Placental pericyte (primary cell): ENCODE data around the gene GYS1. TPM values are rescaled to one million over a fixed set of nuclear protein-coding genes. Genes with fewer than 3 reads are reported as not detected.

ENCODE experiments used
- small RNA-seq: library from RNA; depleted of rRNA; stranded (forward); fragments of <200 nt; gene quantifications from one replicate; pipeline ENCODE3, GENCODE V24; 2012; ENCODE audit warnings: low replicate concordance
- total RNA-seq: library from RNA; depleted of rRNA; stranded (reverse); fragments of >200 nt; gene quantifications from 2 replicates; pipeline ENCODE4 v1.2.3, GENCODE V29; 2012

The GYS1 gene
- total RNA-seq: 29.8 and 59.4 TPM in 2 replicates

GRCh38 chr19:48993175-48994034 lies at the start of gene GYS1, which contains the start of gene RUVBL2:
GYS1 (minus strand) TSS chr19:48993309; CDS start chr19:48993112, 197 bp downstream.
RUVBL2 (plus strand) TSS chr19:48993887; CDS start chr19:48993912, 25 bp downstream.

GRCh38 chr19:49036815-49037214 lies 43.7 kb upstream of the GYS1 start, which contains the start of gene CGB1:
CGB1 (minus strand) TSS chr19:49036895; CDS start chr19:49036711, 184 bp downstream.

DNA sequence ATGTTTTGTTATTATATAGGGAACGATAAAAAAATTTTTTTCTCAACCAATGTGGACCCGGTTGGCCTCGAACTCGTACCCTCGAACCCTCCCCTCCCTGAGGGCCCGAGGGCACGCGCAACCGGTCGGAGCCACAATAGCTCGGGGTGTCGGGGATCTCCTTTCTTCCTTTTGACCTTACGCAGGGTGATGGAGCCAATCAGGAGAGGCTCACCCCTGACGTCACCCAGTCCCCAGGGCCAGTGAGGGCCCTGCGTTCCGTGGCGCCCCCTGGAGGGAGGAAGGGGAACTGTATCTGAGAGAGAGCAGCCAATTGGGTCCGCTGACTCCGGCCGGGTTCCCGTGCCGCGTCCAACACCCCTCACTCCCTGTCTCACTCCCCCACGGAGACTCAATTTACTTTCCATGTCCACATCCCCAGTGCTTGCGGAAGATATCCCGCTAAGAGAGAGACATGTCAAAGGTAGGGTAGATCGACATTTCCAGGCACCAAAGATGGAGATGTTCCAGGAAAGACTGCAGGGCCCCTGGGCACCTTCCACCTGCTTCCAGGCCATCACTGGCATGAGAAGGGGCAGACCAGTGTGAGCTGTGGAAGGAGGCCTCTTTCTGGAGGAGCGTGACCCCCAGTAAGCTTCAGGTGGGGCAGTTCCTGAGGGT lies 38.7 kb upstream of the GYS1 start, which contains the start of gene CGB2:
CGB2 (plus strand) TSS at position 249 of the 660 bp plus-strand sequence; CDS start at position 455, 206 bp downstream.

DNA sequence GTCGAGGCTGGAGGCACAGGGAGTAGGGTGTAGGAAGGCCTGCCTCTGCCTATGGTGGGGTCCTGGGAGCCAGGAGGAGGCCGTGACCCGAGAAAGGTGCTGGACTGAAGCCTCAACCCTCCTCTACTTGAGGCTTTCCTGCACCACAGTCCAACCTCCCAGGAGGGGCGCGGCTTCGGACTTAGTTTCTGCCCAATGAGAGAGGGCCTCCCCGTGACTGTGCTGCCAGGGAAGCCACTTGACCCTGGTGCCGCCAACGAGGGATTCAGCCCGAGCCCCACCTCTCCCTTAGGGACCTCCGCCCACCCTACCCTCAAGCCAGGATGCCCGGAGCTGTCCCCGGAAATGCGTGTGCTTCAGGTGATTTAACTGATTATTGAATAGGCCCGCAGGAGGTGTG lies 31.1 kb upstream of the GYS1 start, which contains the start of gene CGB3:
CGB3 (minus strand) TSS at position 101 of the 400 bp plus-strand sequence. CDS start 362 bp downstream, outside the sequence.

GRCh38 chr19:49017041-49017665 lies 24.0 kb upstream of the GYS1 start, which contains the start of gene LHB:
LHB (minus strand) TSS chr19:49017091; CDS start chr19:49017081, 10 bp downstream.

GRCh38 chr19:48965040-48965805 lies 27.9 kb downstream of the GYS1 start, which contains the start of gene FTL:
FTL (plus strand) TSS chr19:48965309; CDS start chr19:48965508, 199 bp downstream.

GRCh38 chr19:48954595-48955307 lies 38.4 kb downstream of the GYS1 start, which contains the start of gene BAX:
BAX (plus strand) TSS chr19:48954875; CDS start chr19:48954929, 54 bp downstream.

DNA sequence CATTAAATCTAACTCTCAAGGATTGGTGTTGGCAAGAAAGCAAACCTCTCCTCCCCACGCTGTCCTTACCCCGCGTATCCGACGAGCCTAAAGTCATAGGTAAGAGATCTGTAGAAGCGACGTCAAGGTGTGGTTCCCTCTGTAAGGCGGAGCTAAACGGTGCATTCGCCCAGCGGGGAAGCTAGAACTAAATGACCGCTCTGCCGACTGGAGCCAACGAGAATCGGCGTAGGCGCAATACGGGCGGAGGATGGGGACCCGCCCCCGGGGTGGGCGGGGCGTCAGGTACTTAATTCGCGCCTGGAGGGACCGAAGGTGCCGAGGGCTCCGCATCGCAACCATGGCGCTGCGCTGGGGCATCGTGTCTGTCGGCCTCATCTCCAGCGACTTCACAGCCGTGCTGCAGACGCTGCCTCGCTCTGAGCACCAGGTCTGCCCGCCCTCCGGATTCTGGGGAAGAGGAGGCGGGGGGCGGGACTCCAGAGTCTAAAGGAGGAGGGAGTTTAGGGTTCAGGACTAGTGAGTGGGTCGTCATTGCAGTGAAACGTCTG lies 59.7 kb downstream of the GYS1 start, which contains the start of gene DHDH:
DHDH (plus strand) TSS at position 318 of the 551 bp plus-strand sequence; CDS start at position 341, 23 bp downstream.

Small RNA genes lying within 50 kb of the gene (small RNA-seq; reads per million reads assigned to genes)
- not detected for gene AC026803.1
- 0.20 reads per million for gene MIR6798

Other genes with a start within 250 kb of the GYS1 start
- gene IZUMO1, start 246.4 kb downstream of the GYS1 start, total RNA-seq: not detected in 2 replicates
- gene FUT1, start 240.7 kb downstream of the GYS1 start, total RNA-seq: under 0.01 TPM in 2 replicates
- not detected in 2 replicates for gene FGF21, start 237.8 kb downstream of the GYS1 start, total RNA-seq
- gene BCAT2, start 182.3 kb downstream of the GYS1 start, total RNA-seq: 25.4 and 44.1 TPM in 2 replicates
- 2.3 and 27.8 TPM in 2 replicates for gene HSD17B14, start 156.8 kb downstream of the GYS1 start, total RNA-seq
- gene PLEKHA4, start 124.7 kb downstream of the GYS1 start, total RNA-seq: 5.4 and 6.3 TPM in 2 replicates
- gene PPP1R15A, start 120.9 kb downstream of the GYS1 start, total RNA-seq: 66.1 and 221 TPM in 2 replicates
- gene TULP2, start 94.6 kb downstream of the GYS1 start, total RNA-seq: under 0.01 and 0.22 TPM in 2 replicates
- 129 and 755 TPM in 2 replicates for gene NUCB1, start 93.0 kb downstream of the GYS1 start, total RNA-seq
- 0.44 TPM in 1 of 2 replicates, not detected in the other for gene DHDH, start 59.6 kb downstream of the GYS1 start, total RNA-seq
- 89.9 and 103 TPM in 2 replicates for gene BAX, start 38.4 kb downstream of the GYS1 start, total RNA-seq
- gene FTL, start 28.0 kb downstream of the GYS1 start, total RNA-seq: 1,638 and 6,371 TPM in 2 replicates
- gene RUVBL2, start 578 bp upstream of the GYS1 start, total RNA-seq: 164 and 281 TPM in 2 replicates
- not detected in 2 replicates for gene LHB, start 23.8 kb upstream of the GYS1 start, total RNA-seq
- gene CGB3, start 31.0 kb upstream of the GYS1 start, total RNA-seq: not detected in 2 replicates
- gene CGB2, start 38.6 kb upstream of the GYS1 start, total RNA-seq: not detected in 2 replicates
- not detected in 2 replicates for gene CGB1, start 43.6 kb upstream of the GYS1 start, total RNA-seq
- gene CGB5, start 50.5 kb upstream of the GYS1 start, total RNA-seq: not detected in 2 replicates
- not detected in 2 replicates for gene CGB8, start 55.8 kb upstream of the GYS1 start, total RNA-seq
- 0.14 TPM in 1 of 2 replicates, not detected in the other for gene CGB7, start 64.4 kb upstream of the GYS1 start, total RNA-seq
- gene NTF4, start 71.5 kb upstream of the GYS1 start, total RNA-seq: not detected in 2 replicates
- gene KCNA7, start 79.4 kb upstream of the GYS1 start, total RNA-seq: not detected in 2 replicates
- gene SNRNP70, start 92.1 kb upstream of the GYS1 start, total RNA-seq: 118 and 186 TPM in 2 replicates
- 3.7 and 5.7 TPM in 2 replicates for gene LIN7B, start 121.1 kb upstream of the GYS1 start, total RNA-seq
- 0.66 and 1.3 TPM in 2 replicates for gene C19orf73, start 125.8 kb upstream of the GYS1 start, total RNA-seq
- gene PPFIA3, start 126.2 kb upstream of the GYS1 start, total RNA-seq: 1.1 and 3.1 TPM in 2 replicates
- gene HRC, start 162.1 kb upstream of the GYS1 start, total RNA-seq: not detected in 2 replicates
- gene TRPM4, start 164.5 kb upstream of the GYS1 start, total RNA-seq: 8.8 and 15.9 TPM in 2 replicates